Loucy (cell line): Measurements from ENCODE around the gene PAX5.

Experiments used
- H2AFZ ChIP-seq: fragments of 200-600 bp; sonication (generic); 2 replicates; pipeline ENCODE4 v1.6.0; 2016; ENCODE audit warnings: antibody characterized with exemption, mild to moderate bottlenecking, low read length, moderate library complexity
- H3F3A ChIP-seq: fragments of 200-600 bp; 2 replicates; pipeline ENCODE4 v1.6.0; 2016; ENCODE audit warnings: antibody characterized with exemption, low read depth, mild to moderate bottlenecking
- H3K27me3 ChIP-seq: fragments of 200-600 bp; sonication (generic); 2 replicates; pipeline ENCODE4 v1.6.1; 2014; ENCODE audit warnings: low read length, mild to moderate bottlenecking; ENCODE audit not compliant: insufficient read depth, poor library complexity, severe bottlenecking
- H3K36me3 ChIP-seq: fragments of 200-600 bp; sonication (generic); 2 replicates; pipeline ENCODE4 v1.6.1; 2016; ENCODE audit warnings: low read length; ENCODE audit not compliant: insufficient read depth
- H3K4me1 ChIP-seq: fragments of 200-600 bp; sonication (generic); 2 replicates; pipeline ENCODE4 v1.5.1; 2014; ENCODE audit warnings: low read length, mild to moderate bottlenecking; ENCODE audit not compliant: insufficient read depth, poor library complexity, severe bottlenecking
- H3K4me2 ChIP-seq: fragments of 200-600 bp; sonication (generic); 2 replicates; pipeline ENCODE4 v1.6.0; 2014; ENCODE audit warnings: antibody characterized with exemption, low read length, low read depth, mild to moderate bottlenecking; ENCODE audit not compliant: poor library complexity, severe bottlenecking
- H3K4me3 ChIP-seq: fragments of 200-600 bp; sonication (generic); 2 replicates; pipeline ENCODE4 v1.5.1; 2014; ENCODE audit warnings: low read length, mild to moderate bottlenecking, mixed read lengths; ENCODE audit not compliant: poor library complexity, severe bottlenecking
- H3K79me2 ChIP-seq: fragments of 200-600 bp; sonication (generic); 2 replicates; pipeline ENCODE4 v1.6.1; 2014; ENCODE audit warnings: low read length; ENCODE audit not compliant: insufficient read depth
- H3K9ac ChIP-seq: fragments of 200-600 bp; sonication (generic); 2 replicates; pipeline ENCODE4 v1.6.0; 2014; ENCODE audit warnings: mild to moderate bottlenecking, low read depth, low read length, moderate library complexity; ENCODE audit not compliant: poor library complexity, severe bottlenecking
- H3K9me2 ChIP-seq: fragments of 200-600 bp; sonication (generic); replicated peaks from 2 replicates; pipeline ENCODE4 v1.6.1; 2016; ENCODE audit warnings: low read depth, low read length, mixed read lengths
- H3K9me3 ChIP-seq: fragments of 200-600 bp; sonication (generic); 2 replicates; pipeline ENCODE4 v1.6.1; 2014; ENCODE audit warnings: mild to moderate bottlenecking, antibody characterized with exemption, low read length, low read depth; ENCODE audit not compliant: insufficient read depth
- H4K20me1 ChIP-seq: fragments of 200-600 bp; sonication (generic); 2 replicates; pipeline ENCODE4 v1.6.0; 2014; ENCODE audit warnings: antibody characterized with exemption, low read length, mild to moderate bottlenecking; ENCODE audit not compliant: insufficient read depth, poor library complexity, severe bottlenecking
- EZH2phosphoT487 ChIP-seq: fragments of 200-600 bp; IDR thresholded peaks from 2 replicates; pipeline ENCODE4 v1.6.1; 2018; ENCODE audit warnings: antibody characterized with exemption, mild to moderate bottlenecking, moderate library complexity, borderline replicate concordance
- TF ChIP-seq, protein P1 (sequence below): fragments of 200-600 bp; sonication (generic); conservative IDR thresholded peaks from 2 replicates; pipeline ENCODE4 v1.5.1; 2014; ENCODE audit warnings: mild to moderate bottlenecking, antibody characterized with exemption, low read length

The PAX5 gene

GRCh38 chr9:36840898-36841536 lies 193.1 kb downstream of the PAX5 start:
- Histone ChIP-seq H3K36me3 (no peaks in the 10 kb centered on the region), H3K9me2 (no peaks in the 10 kb centered on the region), H2AFZ (no peak overlapping the region), H4K20me1 (no peaks in the 10 kb centered on the region), H3K9me3 (no peaks in the 10 kb centered on the region), H3K9ac (no peak overlapping the region), H3F3A (no peaks in the 10 kb centered on the region), H3K4me3 (no peak overlapping the region), H3K4me1 (peaks cover 4% of the 10 kb centered on the region), H3K27me3 (no peaks in the 10 kb centered on the region), H3K4me2 (no peak overlapping the region), H3K79me2 (no peaks in the 10 kb centered on the region)
- TF ChIP-seq, protein P1, sequence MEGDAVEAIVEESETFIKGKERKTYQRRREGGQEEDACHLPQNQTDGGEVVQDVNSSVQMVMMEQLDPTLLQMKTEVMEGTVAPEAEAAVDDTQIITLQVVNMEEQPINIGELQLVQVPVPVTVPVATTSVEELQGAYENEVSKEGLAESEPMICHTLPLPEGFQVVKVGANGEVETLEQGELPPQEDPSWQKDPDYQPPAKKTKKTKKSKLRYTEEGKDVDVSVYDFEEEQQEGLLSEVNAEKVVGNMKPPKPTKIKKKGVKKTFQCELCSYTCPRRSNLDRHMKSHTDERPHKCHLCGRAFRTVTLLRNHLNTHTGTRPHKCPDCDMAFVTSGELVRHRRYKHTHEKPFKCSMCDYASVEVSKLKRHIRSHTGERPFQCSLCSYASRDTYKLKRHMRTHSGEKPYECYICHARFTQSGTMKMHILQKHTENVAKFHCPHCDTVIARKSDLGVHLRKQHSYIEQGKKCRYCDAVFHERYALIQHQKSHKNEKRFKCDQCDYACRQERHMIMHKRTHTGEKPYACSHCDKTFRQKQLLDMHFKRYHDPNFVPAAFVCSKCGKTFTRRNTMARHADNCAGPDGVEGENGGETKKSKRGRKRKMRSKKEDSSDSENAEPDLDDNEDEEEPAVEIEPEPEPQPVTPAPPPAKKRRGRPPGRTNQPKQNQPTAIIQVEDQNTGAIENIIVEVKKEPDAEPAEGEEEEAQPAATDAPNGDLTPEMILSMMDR = no peak
- TF ChIP-seq EZH2phosphoT487 = no peak

GRCh38 chr9:36839131-36839885 lies 194.8 kb downstream of the PAX5 start:
- no peak for TF ChIP-seq EZH2phosphoT487
- TF ChIP-seq, protein P1 = no peak
- Histone ChIP-seq H3K9me3 (no peaks in the 10 kb centered on the region), H2AFZ (no peak overlapping the region), H3K36me3 (no peaks in the 10 kb centered on the region), H3K9me2 (no peaks in the 10 kb centered on the region), H3K4me2 (no peak overlapping the region), H3F3A (no peaks in the 10 kb centered on the region), H3K4me1 (peaks cover 4% of the 10 kb centered on the region), H3K9ac (no peak overlapping the region), H3K79me2 (no peaks in the 10 kb centered on the region), H3K4me3 (no peak overlapping the region), H3K27me3 (no peaks in the 10 kb centered on the region), H4K20me1 (no peaks in the 10 kb centered on the region)

DNA sequence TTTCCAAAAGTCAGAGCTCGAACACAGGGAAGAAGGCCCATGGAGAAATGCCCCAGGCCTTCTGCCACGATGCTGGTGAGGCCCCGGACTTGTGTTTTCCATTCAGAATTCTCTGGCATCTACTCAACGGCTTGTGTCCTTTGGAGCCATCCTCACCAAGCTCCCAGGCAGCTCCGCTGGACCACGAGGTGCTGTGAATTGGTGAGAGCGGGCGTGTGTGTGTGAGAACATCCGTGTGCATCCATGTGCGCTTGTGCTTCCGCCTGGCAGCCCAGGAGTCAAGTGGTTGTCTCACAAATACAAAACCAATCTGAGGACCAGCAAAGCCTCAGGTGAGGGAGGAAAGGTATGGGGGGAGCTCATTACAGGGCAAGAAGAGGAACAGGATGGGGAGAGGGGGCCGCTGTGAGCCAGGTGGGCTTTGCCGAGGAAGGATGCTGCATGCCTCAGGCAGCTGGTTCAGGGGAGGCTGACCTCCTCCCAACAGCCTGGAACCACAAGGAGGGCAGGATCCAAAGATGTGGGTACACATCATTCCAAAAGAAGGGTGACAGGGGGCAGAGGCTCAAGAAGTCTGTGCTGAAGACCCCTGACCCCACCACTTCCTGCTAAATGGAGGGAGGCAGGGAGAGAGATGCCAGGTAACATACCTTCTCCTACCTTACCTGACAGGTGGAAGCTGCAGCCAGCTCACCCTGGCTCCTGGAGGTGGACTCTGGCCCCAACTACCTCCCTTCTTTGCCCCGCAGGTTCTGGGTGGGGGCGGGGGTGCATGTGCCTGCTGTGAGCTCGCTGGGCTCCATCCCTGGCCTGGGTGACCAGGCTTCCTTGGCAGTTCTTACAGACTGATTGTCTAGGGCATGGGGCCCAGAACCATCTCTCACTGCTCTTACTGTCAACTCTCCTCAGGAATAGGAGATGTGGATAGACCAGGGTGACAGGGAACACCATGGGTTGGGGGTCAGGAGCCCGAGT lies 196.3 kb downstream of the PAX5 start:
- Histone ChIP-seq H3K9me2 (no peaks in the 10 kb centered on the region), H3K4me3 (no peak overlapping the region), H2AFZ (no peak overlapping the region), H3K4me1 (peaks cover 10% of the 10 kb centered on the region), H3K9ac (no peak overlapping the region), H3K4me2 (no peak overlapping the region), H3F3A (no peaks in the 10 kb centered on the region), H3K9me3 (no peaks in the 10 kb centered on the region), H3K79me2 (no peaks in the 10 kb centered on the region), H3K27me3 (no peaks in the 10 kb centered on the region), H4K20me1 (no peaks in the 10 kb centered on the region), H3K36me3 (no peaks in the 10 kb centered on the region)
- TF ChIP-seq, protein P1 = no peak
- TF ChIP-seq EZH2phosphoT487 = no peak
